ENCODE results near the gene PAX2. TPM values are rescaled to one million over a fixed set of nuclear protein-coding genes. Genes with fewer than 3 reads are reported as not detected.

The PAX2 gene
- total and polyA plus RNA-seq, 4 donors: not detected

GRCh38 chr10:100807241-100807951 is 62.0 kb downstream of the PAX2 start:
- Histone ChIP-seq H3K36me3 (ENCODE audit: control insufficient read depth in 4 of 4, insufficient read depth in 3 of 4, low read depth in 1 of 4, low read length in 3 of 4) (no peaks in the 10 kb centered on the region), H3K27ac (ENCODE audit: low read depth in 1 of 2, low read length in 2 of 2) (no peak overlapping the region), H3K27me3 (ENCODE audit: control insufficient read depth in 4 of 4, insufficient read depth in 4 of 4, low read length in 3 of 4) (peaks cover 0 to 6% (median 3%) of the 10 kb centered on the region in 4 donors), H3K4me1 (ENCODE audit: control insufficient read depth in 4 of 4, insufficient read depth in 4 of 4, low read length in 3 of 4) (no peaks in the 10 kb centered on the region), H3K4me3 (ENCODE audit: low read depth in 1 of 3, low read length in 3 of 3) (no peak overlapping the region), H3K9me3 (ENCODE audit: control insufficient read depth in 4 of 4, low read length in 3 of 4) (no peaks in the 10 kb centered on the region), H3K9ac (ENCODE audit: low read depth in 1 of 2, low read length in 2 of 2) (no peak overlapping the region)
- no peak for DNase-seq (ENCODE audit: low spot score)
- TF ChIP-seq NR2F2 (IDR thresholded peaks at IDR 0.05) (no peak), JUND (IDR thresholded peaks at IDR 0.05) (no peak), RAD21 (IDR thresholded peaks at IDR 0.05) (no peak), HNF4G (IDR thresholded peaks at IDR 0.05) (no peak), EGR1 (IDR thresholded peaks at IDR 0.05; ENCODE audit: low read depth in 2 of 2) (no peak), FOXA1 (IDR thresholded peaks at IDR 0.05) (no peak), RXRA (IDR thresholded peaks at IDR 0.05) (no peak), REST (IDR thresholded peaks at IDR 0.05) (no peak), YY1 (IDR thresholded peaks at IDR 0.05) (no peak), ZBTB33 (IDR thresholded peaks at IDR 0.05) (no peak), GABPA (IDR thresholded peaks at IDR 0.05 in 1 of 2, conservative IDR thresholded peaks at IDR 0.05 in 1 of 2) (no peak), SP1 (IDR thresholded peaks at IDR 0.05) (no peak), MAX (IDR thresholded peaks at IDR 0.05) (no peak), ATF3 (IDR thresholded peaks at IDR 0.05) (no peak), CTCF (IDR thresholded peaks at IDR 0.05; ENCODE audit: low read depth, low read length, missing input control) (no peak), FOXA2 (IDR thresholded peaks at IDR 0.05) (no peak), TAF1 (conservative IDR thresholded peaks at IDR 0.05) (no peak), HNF4A (conservative IDR thresholded peaks at IDR 0.05) (no peak)
- WGBS: 78% methylated on average over 20 of the region's 20 CpGs

All from liver (tissue), 9 donors.